Mesothelial cell of epicardium (in vitro differentiated cells): ENCODE measurements around the gene DTNB. TPM values are rescaled to one million over a fixed set of nuclear protein-coding genes. Genes with fewer than 3 reads are reported as not detected.

ENCODE experiments used
- DNase-seq, 2 experiments: peaks; one replicate each; pipeline ENCODE4 v3.0.0; 2021; ENCODE audit warnings: low spot score in 2 of 2; ENCODE audit not compliant: unreplicated experiment in 2 of 2
- H3K27ac Mint-ChIP-seq: 2 replicates; pipeline ENCODE4 v1.8.0; 2021; ENCODE audit warnings: mixed read lengths
- H3K27me3 Mint-ChIP-seq: 2 replicates; pipeline ENCODE4 v1.8.0; 2021; ENCODE audit warnings: low read depth, mixed read lengths
- H3K36me3 Mint-ChIP-seq: 2 replicates; pipeline ENCODE4 v1.8.0; 2021; ENCODE audit warnings: mixed read lengths
- H3K4me1 Mint-ChIP-seq: 2 replicates; pipeline ENCODE4 v1.8.0; 2021; ENCODE audit warnings: mixed read lengths
- H3K4me3 Mint-ChIP-seq: 2 replicates; pipeline ENCODE4 v1.8.0; 2021; ENCODE audit warnings: mild to moderate bottlenecking, moderate library complexity, mixed read lengths
- H3K9me3 Mint-ChIP-seq: 2 replicates; pipeline ENCODE4 v1.8.0; 2021; ENCODE audit warnings: mixed read lengths
- CTCF ChIP-seq: fragments of 200-600 bp; sonication (generic); IDR thresholded peaks from one replicate; pipeline ENCODE4 v1.5.0; 2021; ENCODE audit warnings: antibody characterized with exemption; ENCODE audit not compliant: unreplicated experiment
- total RNA-seq: library from RNA; stranded (reverse); gene quantifications from 3 replicates; pipeline ENCODE4 v1.2.1, GENCODE V29; 2021

DTNB gene
- total RNA-seq, 1 donor from 2014 or later: 36.3 TPM

GRCh38 chr2:25682082-25682481 lies 8.7 kb upstream of the DTNB start:
- Mint-ChIP-seq H3K4me1 (peaks cover 10% of the 10 kb centered on the region), H3K27me3 (peaks cover 1% of the 10 kb centered on the region), H3K36me3 (no peaks in the 10 kb centered on the region), H3K9me3 (no peaks in the 10 kb centered on the region), H3K27ac (no peak overlapping the region), H3K4me3 (no peak overlapping the region)
- DNase-seq: no peak
- no peak for TF ChIP-seq CTCF

DNA sequence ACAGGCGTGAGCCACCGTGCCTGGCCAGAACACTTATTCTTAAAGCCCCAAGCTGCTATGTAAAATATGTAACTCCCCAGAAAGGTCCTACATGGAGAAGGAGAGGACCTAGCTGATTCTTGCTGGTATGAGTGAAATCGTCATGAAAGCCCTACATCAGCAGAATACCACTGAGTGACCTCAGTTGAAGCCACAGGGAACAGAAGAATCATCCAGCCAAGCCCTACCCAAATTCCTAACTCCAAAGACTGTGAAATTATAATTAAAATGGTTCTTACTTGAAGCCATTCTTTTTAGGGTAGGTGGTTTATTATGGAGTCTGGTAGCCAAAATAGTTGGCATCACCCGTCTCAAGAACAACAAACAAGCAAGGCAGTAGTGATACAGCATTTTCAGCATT lies 4.5 kb upstream of the DTNB start:
- Mint-ChIP-seq H3K4me1 (no peaks in the 10 kb centered on the region), H3K27ac (no peak overlapping the region), H3K9me3 (peaks cover 5% of the 10 kb centered on the region), H3K27me3 (peaks cover 16% of the 10 kb centered on the region), H3K4me3 (no peak overlapping the region), H3K36me3 (peaks cover 3% of the 10 kb centered on the region)
- TF ChIP-seq CTCF: no peak
- DNase-seq: no peak

DNA sequence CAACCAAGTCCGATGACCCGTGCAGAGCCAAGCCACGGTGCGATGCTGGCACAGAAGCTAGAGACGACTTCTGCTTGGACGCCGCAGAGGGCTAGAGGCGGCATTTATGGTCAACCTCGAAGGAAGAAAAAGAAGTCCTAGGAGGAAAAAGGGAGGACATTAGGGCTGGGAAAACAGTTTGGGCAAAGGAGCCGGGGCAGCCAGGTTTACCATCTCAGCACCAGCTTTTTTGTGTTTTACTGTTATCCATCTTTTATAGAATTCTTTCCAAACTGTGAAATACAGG lies 643 bp upstream of the DTNB start:
- TF ChIP-seq CTCF: no peak
- Mint-ChIP-seq H3K4me3 (peak overlapping the region; percentile 78), H3K36me3 (peaks cover 3% of the 10 kb centered on the region), H3K27me3 (peaks cover 18% of the 10 kb centered on the region), H3K27ac (no peak overlapping the region), H3K4me1 (peaks cover 13% of the 10 kb centered on the region), H3K9me3 (peaks cover 5% of the 10 kb centered on the region)
- DNase-seq: no peak

DNA sequence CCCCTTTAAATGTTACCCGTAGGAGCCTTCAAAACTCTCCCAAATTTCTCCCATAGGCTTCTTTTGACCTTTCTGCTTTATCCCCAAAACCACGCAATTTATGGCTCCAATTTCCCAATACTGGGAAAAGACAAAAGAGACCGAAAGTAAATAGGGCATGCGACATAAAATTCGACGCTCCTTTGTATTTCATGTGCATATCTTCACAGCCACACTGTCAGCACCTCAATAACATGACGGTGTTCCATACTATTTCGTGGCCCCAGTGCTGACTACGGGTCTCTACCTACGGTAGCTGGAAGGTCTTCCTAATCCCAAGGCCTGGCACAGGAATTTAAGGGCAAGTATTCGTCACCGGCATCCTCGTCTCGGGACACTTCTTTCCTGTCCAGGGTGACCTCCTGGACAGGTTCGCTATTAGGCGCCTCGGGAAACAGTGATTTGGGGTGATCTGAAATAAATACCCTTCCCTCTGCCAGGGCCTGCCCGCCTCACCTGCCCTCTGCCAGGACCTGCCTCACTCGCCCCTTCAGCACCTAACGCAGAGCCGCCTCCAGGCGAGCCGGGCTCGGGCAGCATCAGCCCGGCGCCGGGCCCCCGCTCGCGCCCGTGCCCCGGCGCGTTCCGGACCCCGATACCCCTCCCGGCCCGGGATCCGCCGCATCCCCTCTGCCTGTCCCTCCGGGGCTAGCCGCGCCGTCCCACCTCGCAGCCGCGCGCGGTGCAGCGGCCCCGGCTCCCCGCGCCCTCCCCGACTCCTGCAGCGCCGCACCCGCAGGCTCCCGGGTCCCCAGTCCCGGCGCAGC lies 680 bp downstream of the DTNB start:
- peak overlapping the region; percentile 71 for H3K27ac Mint-ChIP-seq
- peak overlapping the region; percentile 75 for H3K4me3 Mint-ChIP-seq
- DNase-seq: no peak
- no peak for TF ChIP-seq CTCF
- H3K4me1 Mint-ChIP-seq: peaks cover 13% of the 10 kb centered on the region
- peaks cover 17% of the 10 kb centered on the region for H3K27me3 Mint-ChIP-seq
- peaks cover 5% of the 10 kb centered on the region for H3K9me3 Mint-ChIP-seq
- peaks cover 3% of the 10 kb centered on the region for H3K36me3 Mint-ChIP-seq

DNA sequence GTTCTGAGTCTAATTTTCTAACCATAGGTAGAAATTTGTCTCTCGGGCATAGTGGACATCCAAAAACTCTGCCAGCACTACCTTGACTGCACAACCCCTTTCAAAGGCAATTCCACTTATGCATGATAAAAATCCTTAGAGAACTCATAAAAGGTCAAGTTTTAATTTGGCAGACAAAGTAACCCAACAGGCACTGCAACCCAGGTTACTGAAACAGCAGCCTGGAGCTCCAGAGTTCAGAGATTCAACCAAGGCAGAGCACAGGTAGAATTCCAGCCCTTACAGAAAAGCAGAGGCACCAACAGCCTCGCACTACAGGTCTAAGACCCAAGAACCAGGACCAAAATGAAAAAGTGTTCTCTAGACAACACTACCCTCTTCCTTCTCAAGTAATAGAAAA lies 1.8 kb downstream of the DTNB start:
- Mint-ChIP-seq H3K9me3 (peaks cover 3% of the 10 kb centered on the region), H3K4me3 (peak overlapping the region; percentile 75), H3K36me3 (peaks cover 2% of the 10 kb centered on the region), H3K4me1 (peaks cover 13% of the 10 kb centered on the region), H3K27me3 (peaks cover 17% of the 10 kb centered on the region), H3K27ac (no peak overlapping the region)
- no peak for DNase-seq
- no peak for TF ChIP-seq CTCF
